Measurements from ENCODE around the gene CHTOP. TPM values are rescaled to one million over a fixed set of nuclear protein-coding genes. Genes with fewer than 3 reads are reported as not detected.

Gene CHTOP
- total RNA-seq, 6 donors from 2014 or later, result 51.3 to 89.1 (median 59.2) TPM

DNA sequence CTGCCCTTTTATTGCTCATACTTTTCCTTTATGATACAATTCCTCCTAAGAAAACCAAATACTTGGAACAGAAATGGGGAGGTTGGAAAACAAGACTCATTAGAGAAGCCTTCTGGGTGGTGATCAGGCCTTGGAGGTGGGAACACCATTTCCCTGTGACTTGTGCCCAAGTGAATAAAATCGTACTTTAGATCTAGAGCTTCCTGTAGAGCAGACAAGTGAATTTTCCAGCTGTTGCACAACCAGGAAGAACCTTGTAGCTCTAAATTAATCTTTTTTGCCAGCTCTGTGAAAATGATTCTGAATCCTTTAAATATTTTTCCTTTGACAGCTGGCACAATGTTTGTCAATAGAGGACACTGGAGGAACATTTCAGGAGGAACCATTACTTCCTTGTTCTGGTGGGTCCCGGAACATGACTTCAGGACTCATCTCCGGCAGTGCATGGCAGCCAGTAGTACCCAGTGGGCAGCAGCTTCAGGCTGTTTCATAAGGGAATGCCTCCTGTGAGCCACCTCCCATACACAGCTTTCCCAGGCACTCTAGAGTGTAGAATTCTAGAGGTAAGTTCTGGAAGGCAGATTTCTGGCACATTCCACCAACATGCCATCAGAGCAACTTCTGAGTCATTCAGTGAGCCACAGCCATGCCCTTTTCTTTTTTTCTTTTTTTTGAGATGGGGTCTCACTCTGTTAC, 19.1 kb downstream of the CHTOP start:
- 31 to 63% methylated on average over 3 of the region's 3 CpGs for WGBS, 2 donors
- peak overlapping the region; percentile 32 to 74 (median 66) for H3K27ac ChIP-seq
- DNase-seq, result peak in 1 of 2 donors; percentile 56

DNA sequence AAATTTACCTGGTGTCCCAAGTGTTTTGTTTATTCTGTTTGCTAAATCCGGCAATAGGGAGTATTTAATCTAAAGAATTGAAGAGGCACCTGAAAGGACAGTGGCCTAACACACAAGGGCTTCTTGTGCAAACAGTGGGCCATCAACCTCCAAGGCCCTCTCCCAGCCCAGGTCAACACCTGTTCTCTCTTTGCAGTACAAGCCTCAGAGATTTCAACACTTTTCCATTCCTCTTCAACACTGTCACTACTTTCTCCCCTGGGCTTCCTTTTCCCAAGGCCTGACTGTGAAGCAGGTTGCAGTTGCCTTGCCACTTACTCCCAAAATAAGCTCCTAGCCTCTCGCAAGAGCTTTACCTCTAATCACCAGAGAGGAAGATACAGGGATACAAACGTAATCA, 21.5 kb downstream of the CHTOP start:
- no peak for ATAC-seq (ENCODE audit: low FRiP score in 2 of 2)
- Histone ChIP-seq H3K4me3 (no peak overlapping the region), H3K27ac (peak overlapping the region in 2 of 4 donors; percentile 44 to 68), H3K27me3 (no peaks in the 10 kb centered on the region), H3K9me3 (no peaks in the 10 kb centered on the region), H3K4me1 (peaks cover 15 to 28% (median 21%) of the 10 kb centered on the region in 4 donors), H3K36me3 (no peaks in the 10 kb centered on the region)
- peak in 1 of 2 donors; percentile 69 for DNase-seq
- no peak for TF ChIP-seq EP300 (IDR thresholded peaks at IDR 0.05)
- TF ChIP-seq, protein P1, sequence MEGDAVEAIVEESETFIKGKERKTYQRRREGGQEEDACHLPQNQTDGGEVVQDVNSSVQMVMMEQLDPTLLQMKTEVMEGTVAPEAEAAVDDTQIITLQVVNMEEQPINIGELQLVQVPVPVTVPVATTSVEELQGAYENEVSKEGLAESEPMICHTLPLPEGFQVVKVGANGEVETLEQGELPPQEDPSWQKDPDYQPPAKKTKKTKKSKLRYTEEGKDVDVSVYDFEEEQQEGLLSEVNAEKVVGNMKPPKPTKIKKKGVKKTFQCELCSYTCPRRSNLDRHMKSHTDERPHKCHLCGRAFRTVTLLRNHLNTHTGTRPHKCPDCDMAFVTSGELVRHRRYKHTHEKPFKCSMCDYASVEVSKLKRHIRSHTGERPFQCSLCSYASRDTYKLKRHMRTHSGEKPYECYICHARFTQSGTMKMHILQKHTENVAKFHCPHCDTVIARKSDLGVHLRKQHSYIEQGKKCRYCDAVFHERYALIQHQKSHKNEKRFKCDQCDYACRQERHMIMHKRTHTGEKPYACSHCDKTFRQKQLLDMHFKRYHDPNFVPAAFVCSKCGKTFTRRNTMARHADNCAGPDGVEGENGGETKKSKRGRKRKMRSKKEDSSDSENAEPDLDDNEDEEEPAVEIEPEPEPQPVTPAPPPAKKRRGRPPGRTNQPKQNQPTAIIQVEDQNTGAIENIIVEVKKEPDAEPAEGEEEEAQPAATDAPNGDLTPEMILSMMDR (IDR thresholded peaks at IDR 0.05), result no peak
- no peak for TF ChIP-seq POLR2AphosphoS5 (IDR thresholded peaks at IDR 0.05)
- no peak for TF ChIP-seq POLR2A (IDR thresholded peaks at IDR 0.05)
- WGBS, 2 donors, result 59 to 82% methylated on average over 3 of the region's 3 CpGs

More for the DNA sequence above, 19.1 kb downstream of the CHTOP start:
- no peaks in the 10 kb centered on the region for H3K9me3 ChIP-seq
- H3K4me3 ChIP-seq, result no peak overlapping the region
- H3K27me3 ChIP-seq, result no peaks in the 10 kb centered on the region
- H3K36me3 ChIP-seq, result no peaks in the 10 kb centered on the region
- ATAC-seq (ENCODE audit: low FRiP score in 2 of 2), result peak; percentile 58 to 79
- no peak for TF ChIP-seq POLR2A (IDR thresholded peaks at IDR 0.05)
- TF ChIP-seq, protein P1 (IDR thresholded peaks at IDR 0.05), result no peak
- no peak for TF ChIP-seq EP300 (IDR thresholded peaks at IDR 0.05)
- TF ChIP-seq POLR2AphosphoS5 (IDR thresholded peaks at IDR 0.05), result no peak
- peaks cover 6 to 17% (median 9%) of the 10 kb centered on the region in 4 donors for H3K4me1 ChIP-seq

DNA sequence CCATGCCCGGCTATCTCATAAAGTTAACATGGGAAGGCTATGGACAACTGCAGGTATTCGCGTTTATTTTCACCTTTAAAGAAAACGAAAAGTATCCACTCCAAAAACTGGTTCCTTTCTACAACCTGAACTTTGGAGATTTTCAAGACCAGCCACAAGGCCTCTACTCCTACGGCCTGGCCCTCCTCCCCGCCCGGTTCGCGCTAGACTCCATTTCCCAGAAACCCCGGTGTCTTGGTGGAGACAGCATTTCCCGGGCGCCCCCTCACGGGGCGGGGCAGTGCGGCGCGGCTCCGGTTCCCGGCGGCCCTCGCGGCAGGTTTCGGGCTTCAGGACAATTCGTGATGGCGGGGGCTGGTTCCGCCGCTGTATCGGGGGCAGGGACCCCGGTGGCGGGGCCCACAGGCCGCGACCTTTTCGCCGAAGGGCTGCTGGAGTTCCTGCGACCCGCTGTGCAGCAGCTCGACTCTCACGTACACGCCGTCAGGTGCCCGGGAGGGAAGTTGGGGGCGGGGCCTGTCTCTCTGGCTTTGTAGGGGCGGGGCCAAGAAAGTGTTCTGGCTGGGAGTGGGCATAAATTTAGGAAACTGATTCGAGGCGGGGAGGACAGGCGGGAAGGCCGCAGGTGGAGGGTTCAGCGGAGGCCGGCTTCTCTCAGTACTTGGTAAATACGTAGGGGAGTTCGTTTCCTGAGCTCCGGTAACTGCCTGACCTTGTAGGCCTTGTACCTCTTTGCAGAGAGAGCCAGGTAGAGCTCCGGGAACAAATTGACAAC, 24.7 kb downstream of the CHTOP start, which contains the start of gene SNAPIN:
TSS of gene SNAPIN (plus strand) at position 304 of the 775 bp plus-strand sequence. CDS start at position 345, 41 bp downstream.
- WGBS, 2 donors, result 3 to 10% methylated on average over 10 to 51 of the region's 53 CpGs
- H3K27ac ChIP-seq, result peak within 1 kb of the TSS; percentile 92 to 99 (median 94)
- no peaks in the 10 kb centered on the region for H3K27me3 ChIP-seq
- peak; percentile 93 to 98 for DNase-seq
- TF ChIP-seq, protein P1 (IDR thresholded peaks at IDR 0.05), result peak in 3 of 6 experiments; percentile 19 to 23 (median 20)
- TF ChIP-seq POLR2AphosphoS5 (IDR thresholded peaks at IDR 0.05) (peak; percentile 82 to 83), POLR2A (IDR thresholded peaks at IDR 0.05) (peak in 3 of 4 donors; percentile 35 to 83 (median 47)), EP300 (IDR thresholded peaks at IDR 0.05) (peak in 1 of 4 donors; percentile 66)
- peak; percentile 97 to 99 for ATAC-seq (ENCODE audit: low FRiP score in 2 of 2)
- peaks cover 8 to 18% (median 13%) of the 10 kb centered on the region in 4 donors for H3K4me1 ChIP-seq
- no peaks in the 10 kb centered on the region for H3K9me3 ChIP-seq
- H3K36me3 ChIP-seq, result peaks cover 15 to 31% (median 29%) of the 10 kb centered on the region in 4 donors
- peak within 1 kb of the TSS; percentile 48 to 95 (median 77) for H3K4me3 ChIP-seq

DNA sequence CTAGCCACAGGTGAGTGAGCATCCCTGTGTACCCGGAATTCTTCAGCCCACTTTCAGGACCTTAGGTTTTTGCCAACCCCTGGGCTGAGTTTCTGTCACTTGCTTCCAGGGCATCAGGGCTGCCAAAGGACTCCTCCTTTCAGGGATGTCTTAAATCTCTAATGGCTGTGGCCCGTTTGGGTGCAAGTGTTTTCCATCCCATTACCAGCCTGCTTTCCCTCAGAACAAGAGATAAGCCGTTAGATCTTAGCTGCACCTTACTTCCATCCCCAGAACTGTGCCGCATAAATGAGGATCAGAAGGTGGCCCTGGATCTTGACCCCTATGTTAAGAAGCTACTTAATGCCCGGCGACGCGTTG, 25.3 kb downstream of the CHTOP start:
- no peak for DNase-seq
- WGBS, 2 donors, result 35 to 45% methylated on average over 7 to 8 of the region's 8 CpGs
- peak overlapping the region; percentile 48 to 95 (median 77) for H3K4me3 ChIP-seq

More for the DNA sequence above, 25.3 kb downstream of the CHTOP start:
- TF ChIP-seq, protein P1 (IDR thresholded peaks at IDR 0.05), result no peak
- TF ChIP-seq EP300 (IDR thresholded peaks at IDR 0.05) (no peak), POLR2A (IDR thresholded peaks at IDR 0.05) (no peak), POLR2AphosphoS5 (IDR thresholded peaks at IDR 0.05) (no peak)
- no peak for ATAC-seq (ENCODE audit: low FRiP score in 2 of 2)
- Histone ChIP-seq H3K4me1 (peaks cover 8 to 18% (median 13%) of the 10 kb centered on the region in 4 donors), H3K27ac (peak overlapping the region; percentile 92 to 99 (median 94)), H3K36me3 (peaks cover 21 to 37% (median 33%) of the 10 kb centered on the region in 4 donors), H3K9me3 (no peaks in the 10 kb centered on the region), H3K27me3 (no peaks in the 10 kb centered on the region)

Measured in upper lobe of left lung (tissue), 6 donors.